ENCODE results near the gene FOXK2.

DNA sequence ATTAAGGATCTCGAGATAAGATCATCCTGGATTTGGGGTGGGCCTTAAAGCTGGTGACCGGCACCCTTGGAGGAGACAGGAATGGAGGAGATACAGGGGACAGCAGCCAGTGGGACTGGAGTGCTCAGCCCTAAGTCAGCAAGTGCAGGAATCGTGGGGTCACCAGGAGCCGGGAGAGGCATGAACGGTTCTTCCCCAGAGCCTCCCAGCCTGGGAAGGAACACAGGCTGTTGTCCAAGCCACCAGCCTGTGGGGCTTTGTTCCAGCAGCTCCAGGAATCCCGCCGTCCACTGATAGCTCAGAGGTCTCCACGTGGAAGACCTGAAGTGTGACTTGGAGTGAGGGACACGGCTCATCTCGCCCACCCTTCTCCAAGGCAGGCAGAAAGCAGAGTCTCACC, 131.2 kb downstream of the FOXK2 start:
- TF ChIP-seq, protein P1, sequence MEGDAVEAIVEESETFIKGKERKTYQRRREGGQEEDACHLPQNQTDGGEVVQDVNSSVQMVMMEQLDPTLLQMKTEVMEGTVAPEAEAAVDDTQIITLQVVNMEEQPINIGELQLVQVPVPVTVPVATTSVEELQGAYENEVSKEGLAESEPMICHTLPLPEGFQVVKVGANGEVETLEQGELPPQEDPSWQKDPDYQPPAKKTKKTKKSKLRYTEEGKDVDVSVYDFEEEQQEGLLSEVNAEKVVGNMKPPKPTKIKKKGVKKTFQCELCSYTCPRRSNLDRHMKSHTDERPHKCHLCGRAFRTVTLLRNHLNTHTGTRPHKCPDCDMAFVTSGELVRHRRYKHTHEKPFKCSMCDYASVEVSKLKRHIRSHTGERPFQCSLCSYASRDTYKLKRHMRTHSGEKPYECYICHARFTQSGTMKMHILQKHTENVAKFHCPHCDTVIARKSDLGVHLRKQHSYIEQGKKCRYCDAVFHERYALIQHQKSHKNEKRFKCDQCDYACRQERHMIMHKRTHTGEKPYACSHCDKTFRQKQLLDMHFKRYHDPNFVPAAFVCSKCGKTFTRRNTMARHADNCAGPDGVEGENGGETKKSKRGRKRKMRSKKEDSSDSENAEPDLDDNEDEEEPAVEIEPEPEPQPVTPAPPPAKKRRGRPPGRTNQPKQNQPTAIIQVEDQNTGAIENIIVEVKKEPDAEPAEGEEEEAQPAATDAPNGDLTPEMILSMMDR (IDR thresholded peaks at IDR 0.05; ENCODE audit: low read depth, low read length): no peak
- TF ChIP-seq MAX (IDR thresholded peaks at IDR 0.05; ENCODE audit: low read depth, low read length): no peak
- TF ChIP-seq POLR2A (IDR thresholded peaks at IDR 0.05; ENCODE audit: extremely low read depth, insufficient read length): no peak

All from NB4 (cell line).